Kidney epithelial cell (primary cell): ENCODE results near the gene C19orf85. TPM values are rescaled to one million over a fixed set of nuclear protein-coding genes. Genes with fewer than 3 reads are reported as not detected.

Experiments used
- DNase-seq: peaks from one replicate; pipeline ENCODE4 v3.0.0-alpha.2; 2010; ENCODE audit warnings: low read depth
- H3K27me3 ChIP-seq: 2 replicates; pipeline ENCODE4 v1.6.0; 2011; ENCODE audit warnings: low read length; ENCODE audit not compliant: control insufficient read depth, insufficient read depth
- H3K36me3 ChIP-seq: 2 replicates; pipeline ENCODE4 v1.5.1; 2011; ENCODE audit warnings: low read length; ENCODE audit not compliant: control insufficient read depth, insufficient read depth
- H3K4me3 ChIP-seq: 2 replicates; pipeline ENCODE4 v1.5.1; 2011; ENCODE audit warnings: low read depth, mild to moderate bottlenecking, control low read depth, low read length
- CTCF ChIP-seq: IDR thresholded peaks from 2 replicates; pipeline ENCODE4 v1.5.1; 2011; ENCODE audit warnings: mild to moderate bottlenecking, moderate library complexity, low read length, control low read depth, inconsistent platforms; ENCODE audit not compliant: insufficient read depth, poor library complexity, severe bottlenecking
- total RNA-seq: library from RNA; depleted of rRNA; stranded (reverse); fragments of >200 nt; gene quantifications from 2 replicates; pipeline ENCODE4 v1.2.3, GENCODE V29; 2015

The C19orf85 gene
- total RNA-seq, 1 donor from 2014 or later: not detected

- Histone ChIP-seq H3K27me3 (no peaks in the 10 kb centered on the region), H3K4me3 (no peak overlapping the region), H3K36me3 (peaks cover 1% of the 10 kb centered on the region)
- DNase-seq: no peak
- TF ChIP-seq CTCF: no peak
These were observed 17.8 kb upstream of the C19orf85 start for GRCh38 chr19:55482156-55482961.

GRCh38 chr19:55481794-55482155 lies 17.2 kb upstream of the C19orf85 start:
- Histone ChIP-seq H3K27me3 (no peaks in the 10 kb centered on the region), H3K36me3 (peaks cover 1% of the 10 kb centered on the region), H3K4me3 (no peak overlapping the region)
- TF ChIP-seq CTCF: no peak
- no peak for DNase-seq

GRCh38 chr19:55481148-55481793 lies 16.7 kb upstream of the C19orf85 start:
- Histone ChIP-seq H3K27me3 (no peaks in the 10 kb centered on the region), H3K36me3 (peaks cover 1% of the 10 kb centered on the region), H3K4me3 (no peak overlapping the region)
- no peak for TF ChIP-seq CTCF
- DNase-seq: no peak

- H3K27me3 ChIP-seq: no peaks in the 10 kb centered on the region
- peaks cover 1% of the 10 kb centered on the region for H3K36me3 ChIP-seq
- TF ChIP-seq CTCF: no peak
- no peak overlapping the region for H3K4me3 ChIP-seq
- no peak for DNase-seq
These were observed 15.1 kb upstream of the C19orf85 start for GRCh38 chr19:55479451-55480230.

- TF ChIP-seq CTCF: no peak
- Histone ChIP-seq H3K4me3 (no peak overlapping the region), H3K36me3 (peaks cover 1% of the 10 kb centered on the region), H3K27me3 (no peaks in the 10 kb centered on the region)
- DNase-seq: no peak
These were observed 14.5 kb upstream of the C19orf85 start for GRCh38 chr19:55479045-55479444.
